Astrocyte (in vitro differentiated cells and primary cell): ENCODE results near the gene ZBTB9. TPM values are rescaled to one million over a fixed set of nuclear protein-coding genes. Genes with fewer than 3 reads are reported as not detected.

Experiments
- DNase-seq: peaks from one replicate; pipeline ENCODE4 v3.0.0-alpha.2; 2010; ENCODE audit warnings: low read depth
- FAIRE-seq: peaks from 2 replicates; lab custom pipeline; 2011; peaks lifted over from hg19 to GRCh38; lab: Jason Lieb, UNC
- H2AFZ ChIP-seq: 2 replicates; pipeline ENCODE4 v1.6.0; 2012; ENCODE audit warnings: low read depth, low read length, inconsistent platforms
- H3K27ac ChIP-seq: 2 replicates; pipeline ENCODE4 v1.5.1; 2011; ENCODE audit warnings: low read depth, low read length, inconsistent platforms
- H3K27me3 ChIP-seq: 2 replicates; pipeline ENCODE4 v1.6.0; 2011; ENCODE audit warnings: low read length, inconsistent platforms; ENCODE audit not compliant: insufficient read depth
- H3K36me3 ChIP-seq: 2 replicates; pipeline ENCODE4 v1.5.1; 2011; ENCODE audit warnings: low read length, inconsistent platforms; ENCODE audit not compliant: insufficient read depth
- H3K4me1 ChIP-seq: 2 replicates; pipeline ENCODE4 v1.5.1; 2011; ENCODE audit warnings: low read length, inconsistent platforms; ENCODE audit not compliant: insufficient read depth
- H3K4me2 ChIP-seq: 2 replicates; pipeline ENCODE4 v1.6.0; 2012; ENCODE audit warnings: low read length, inconsistent platforms
- H3K4me3 ChIP-seq: 2 replicates; pipeline ENCODE4 v1.5.1; 2011; ENCODE audit warnings: low read depth, mild to moderate bottlenecking, low read length, inconsistent platforms; ENCODE audit not compliant: insufficient read depth
- H3K79me2 ChIP-seq: 2 replicates; pipeline ENCODE4 v1.6.0; 2012; ENCODE audit warnings: mild to moderate bottlenecking, low read length, inconsistent platforms; ENCODE audit not compliant: insufficient read depth
- H3K9ac ChIP-seq: 2 replicates; pipeline ENCODE4 v1.6.0; 2012; ENCODE audit warnings: mild to moderate bottlenecking, low read length, inconsistent platforms
- H3K9me3 ChIP-seq: 2 replicates; pipeline ENCODE4 v1.5.1; 2012; ENCODE audit warnings: low read depth, mild to moderate bottlenecking, low read length, inconsistent platforms; ENCODE audit not compliant: insufficient read depth
- H4K20me1 ChIP-seq: 2 replicates; pipeline ENCODE4 v1.6.0; 2012; ENCODE audit warnings: low read length, inconsistent platforms; ENCODE audit not compliant: insufficient read depth
- H3K27ac Mint-ChIP-seq: one replicate; pipeline ENCODE4 v1.8.0; 2021; ENCODE audit warnings: mild to moderate bottlenecking, mixed read lengths; ENCODE audit not compliant: unreplicated experiment
- H3K27me3 Mint-ChIP-seq: one replicate; pipeline ENCODE4 v1.8.0; 2021; ENCODE audit warnings: low read depth, mixed read lengths; ENCODE audit not compliant: unreplicated experiment
- H3K36me3 Mint-ChIP-seq: one replicate; pipeline ENCODE4 v1.8.0; 2021; ENCODE audit warnings: low read depth, mixed read lengths; ENCODE audit not compliant: unreplicated experiment
- H3K4me1 Mint-ChIP-seq: one replicate; pipeline ENCODE4 v1.8.0; 2021; ENCODE audit warnings: low read depth, mixed read lengths; ENCODE audit not compliant: unreplicated experiment
- H3K4me3 Mint-ChIP-seq: one replicate; pipeline ENCODE4 v1.8.0; 2021; ENCODE audit warnings: mild to moderate bottlenecking, moderate library complexity, mixed read lengths; ENCODE audit not compliant: unreplicated experiment
- H3K9me3 Mint-ChIP-seq: one replicate; pipeline ENCODE4 v1.8.0; 2021; ENCODE audit warnings: mild to moderate bottlenecking, mixed read lengths; ENCODE audit not compliant: unreplicated experiment
- EZH2 ChIP-seq: IDR thresholded peaks from 2 replicates; pipeline ENCODE4 v1.6.1; 2012; ENCODE audit warnings: mild to moderate bottlenecking, low read length, inconsistent platforms; ENCODE audit not compliant: insufficient read depth
- total RNA-seq: library from RNA; stranded (reverse); gene quantifications from 2 replicates; pipeline ENCODE4 v1.2.1, GENCODE V29; 2021
- TF ChIP-seq, protein P1 (sequence below): IDR thresholded peaks from 2 replicates; pipeline ENCODE4 v1.5.1; 2011; ENCODE audit warnings: low read depth, mild to moderate bottlenecking, inconsistent platforms, low read length, moderate library complexity; ENCODE audit not compliant: insufficient read depth

Gene ZBTB9
- total RNA-seq, 1 donor from 2014 or later: 10.4 TPM

DNA sequence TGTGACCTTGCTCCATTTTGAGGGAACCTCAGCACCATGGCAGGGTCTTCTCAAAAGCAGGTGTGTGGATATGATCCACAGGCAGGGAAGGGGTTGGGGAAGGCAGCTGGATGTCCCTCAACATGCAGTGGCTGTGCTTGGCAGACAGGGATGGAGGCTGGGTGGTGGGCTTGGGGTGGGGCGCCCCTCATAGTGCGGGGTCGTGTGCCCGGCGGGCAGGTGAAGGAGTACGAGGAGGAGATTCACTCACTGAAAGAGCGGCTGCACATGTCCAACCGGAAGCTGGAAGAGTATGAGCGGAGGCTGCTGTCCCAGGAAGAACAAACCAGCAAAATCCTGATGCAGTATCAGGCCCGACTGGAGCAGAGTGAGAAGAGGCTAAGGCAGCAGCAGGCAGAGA lies 8.0 kb upstream of the ZBTB9 start:
- Mint-ChIP-seq H3K4me3 (peak overlapping the region; percentile 13), H3K27me3 (no peaks in the 10 kb centered on the region), H3K27ac (no peak overlapping the region), H3K9me3 (no peaks in the 10 kb centered on the region), H3K36me3 (peaks cover 32% of the 10 kb centered on the region), H3K4me1 (no peaks in the 10 kb centered on the region)
- no peaks in the 10 kb centered on the region for H3K79me2 ChIP-seq
- H3K4me2 ChIP-seq: no peak overlapping the region
- no peak overlapping the region for H3K4me3 ChIP-seq
- H2AFZ ChIP-seq: no peak overlapping the region
- DNase-seq (no peak), FAIRE-seq (no peak)
- no peaks in the 10 kb centered on the region for H3K27me3 ChIP-seq
- no peak overlapping the region for H3K9ac ChIP-seq
- H3K27ac ChIP-seq: no peak overlapping the region
- no peaks in the 10 kb centered on the region for H3K4me1 ChIP-seq
- peaks cover 6% of the 10 kb centered on the region for H4K20me1 ChIP-seq
- no peaks in the 10 kb centered on the region for H3K9me3 ChIP-seq
- H3K36me3 ChIP-seq: peaks cover 2% of the 10 kb centered on the region
- no peak for TF ChIP-seq EZH2
- TF ChIP-seq, protein P1, sequence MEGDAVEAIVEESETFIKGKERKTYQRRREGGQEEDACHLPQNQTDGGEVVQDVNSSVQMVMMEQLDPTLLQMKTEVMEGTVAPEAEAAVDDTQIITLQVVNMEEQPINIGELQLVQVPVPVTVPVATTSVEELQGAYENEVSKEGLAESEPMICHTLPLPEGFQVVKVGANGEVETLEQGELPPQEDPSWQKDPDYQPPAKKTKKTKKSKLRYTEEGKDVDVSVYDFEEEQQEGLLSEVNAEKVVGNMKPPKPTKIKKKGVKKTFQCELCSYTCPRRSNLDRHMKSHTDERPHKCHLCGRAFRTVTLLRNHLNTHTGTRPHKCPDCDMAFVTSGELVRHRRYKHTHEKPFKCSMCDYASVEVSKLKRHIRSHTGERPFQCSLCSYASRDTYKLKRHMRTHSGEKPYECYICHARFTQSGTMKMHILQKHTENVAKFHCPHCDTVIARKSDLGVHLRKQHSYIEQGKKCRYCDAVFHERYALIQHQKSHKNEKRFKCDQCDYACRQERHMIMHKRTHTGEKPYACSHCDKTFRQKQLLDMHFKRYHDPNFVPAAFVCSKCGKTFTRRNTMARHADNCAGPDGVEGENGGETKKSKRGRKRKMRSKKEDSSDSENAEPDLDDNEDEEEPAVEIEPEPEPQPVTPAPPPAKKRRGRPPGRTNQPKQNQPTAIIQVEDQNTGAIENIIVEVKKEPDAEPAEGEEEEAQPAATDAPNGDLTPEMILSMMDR: no peak

DNA sequence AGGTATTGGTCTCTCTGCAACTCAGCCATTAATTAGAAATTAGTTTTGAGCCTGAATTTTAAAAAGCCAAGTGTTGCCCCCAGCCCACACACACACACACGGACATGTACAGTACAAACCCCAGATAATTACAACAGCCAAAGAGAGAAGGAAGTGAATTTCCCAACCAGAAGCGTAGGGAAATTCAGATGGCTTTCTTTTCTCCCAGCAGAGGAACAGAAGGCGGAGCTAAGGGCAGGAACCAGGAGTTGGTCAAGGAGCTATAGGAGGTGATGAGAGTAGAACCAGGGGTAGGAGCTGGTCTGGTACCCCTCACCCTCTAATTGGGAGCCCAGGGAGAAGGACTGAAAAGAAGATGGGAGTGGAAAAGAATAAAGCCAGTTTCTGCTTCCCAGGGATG lies 3.9 kb upstream of the ZBTB9 start:
- DNase-seq (no peak), FAIRE-seq (no peak)
- no peak overlapping the region for H2AFZ ChIP-seq
- H3K4me3 Mint-ChIP-seq: no peak overlapping the region
- H3K9me3 Mint-ChIP-seq: no peaks in the 10 kb centered on the region
- peaks cover 8% of the 10 kb centered on the region for H3K4me1 Mint-ChIP-seq
- no peak overlapping the region for H3K4me3 ChIP-seq
- no peak overlapping the region for H3K4me2 ChIP-seq
- TF ChIP-seq, protein P1: no peak
- no peak for TF ChIP-seq EZH2
- no peaks in the 10 kb centered on the region for H3K9me3 ChIP-seq
- H4K20me1 ChIP-seq: peaks cover 4% of the 10 kb centered on the region
- no peaks in the 10 kb centered on the region for H3K27me3 ChIP-seq
- peaks cover 6% of the 10 kb centered on the region for H3K4me1 ChIP-seq
- peaks cover 14% of the 10 kb centered on the region for H3K79me2 ChIP-seq
- H3K27ac ChIP-seq: no peak overlapping the region
- H3K27me3 Mint-ChIP-seq: no peaks in the 10 kb centered on the region
- H3K36me3 ChIP-seq: peaks cover under 1% of the 10 kb centered on the region
- H3K36me3 Mint-ChIP-seq: peaks cover 23% of the 10 kb centered on the region
- no peak overlapping the region for H3K9ac ChIP-seq
- no peak overlapping the region for H3K27ac Mint-ChIP-seq

DNA sequence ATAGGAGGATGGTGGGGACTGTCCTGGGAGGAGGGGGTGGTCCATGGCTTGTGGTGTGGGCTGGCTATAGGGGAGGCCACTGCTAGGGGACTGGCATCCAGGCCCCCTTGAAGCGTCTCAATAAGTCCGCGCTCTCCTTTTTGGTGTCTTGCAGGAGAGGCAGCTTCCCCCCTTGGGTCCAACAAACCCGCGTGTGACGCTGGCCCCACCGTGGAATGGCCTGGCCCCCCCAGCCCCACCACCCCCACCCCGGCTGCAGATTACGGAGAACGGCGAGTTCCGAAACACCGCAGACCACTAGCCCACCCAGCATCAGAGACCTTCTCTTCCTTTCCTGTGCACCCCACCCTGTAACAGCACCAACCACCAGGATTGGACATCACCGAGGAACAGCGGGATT lies 2.8 kb upstream of the ZBTB9 start:
- no peak for TF ChIP-seq EZH2
- TF ChIP-seq, protein P1: no peak
- H3K4me3 Mint-ChIP-seq: no peak overlapping the region
- H3K27ac Mint-ChIP-seq: no peak overlapping the region

More for the DNA sequence above, 2.8 kb upstream of the ZBTB9 start:
- DNase-seq (no peak), FAIRE-seq (no peak)
- peaks cover 9% of the 10 kb centered on the region for H3K36me3 ChIP-seq
- no peak overlapping the region for H3K9ac ChIP-seq
- no peak overlapping the region for H3K4me2 ChIP-seq
- peaks cover 8% of the 10 kb centered on the region for H3K4me1 Mint-ChIP-seq
- H3K36me3 Mint-ChIP-seq: peaks cover 20% of the 10 kb centered on the region
- peaks cover 11% of the 10 kb centered on the region for H4K20me1 ChIP-seq
- no peaks in the 10 kb centered on the region for H3K27me3 Mint-ChIP-seq
- no peaks in the 10 kb centered on the region for H3K9me3 ChIP-seq
- no peaks in the 10 kb centered on the region for H3K27me3 ChIP-seq
- no peak overlapping the region for H3K4me3 ChIP-seq
- H2AFZ ChIP-seq: no peak overlapping the region
- H3K27ac ChIP-seq: no peak overlapping the region
- H3K9me3 Mint-ChIP-seq: no peaks in the 10 kb centered on the region
- peaks cover 24% of the 10 kb centered on the region for H3K79me2 ChIP-seq
- H3K4me1 ChIP-seq: peaks cover 8% of the 10 kb centered on the region
